Lower lobe of right lung (tissue), 2 donors: ENCODE measurements around the gene ZNF445. TPM values are rescaled to one million over a fixed set of nuclear protein-coding genes. Genes with fewer than 3 reads are reported as not detected.
A peak's percentile ranks its signal among the peaks of the same experiment; 100 is the strongest.

Experiments used
- ATAC-seq, 2 donors: fragments of 200-7000 bp; cut with Tn5 transposase; one replicate each; pipeline ENCODE4 v1.9.1; 2020 to 2022; ENCODE audit warnings: mild to moderate bottlenecking in 2 of 2, moderate library complexity in 2 of 2
- DNase-seq: peaks from one replicate; pipeline ENCODE4 v3.0.0-alpha.2; 2020
- H3K27ac ChIP-seq: fragments of 200-600 bp; one replicate; pipeline ENCODE4 v1.8.0; 2022
- H3K27me3 ChIP-seq: fragments of 200-600 bp; one replicate; pipeline ENCODE4 v1.8.0; 2022; ENCODE audit warnings: low read depth
- H3K36me3 ChIP-seq: fragments of 200-600 bp; one replicate; pipeline ENCODE4 v1.8.0; 2022; ENCODE audit warnings: mild to moderate bottlenecking
- H3K4me1 ChIP-seq: fragments of 200-600 bp; one replicate; pipeline ENCODE4 v1.8.0; 2022
- H3K4me3 ChIP-seq: fragments of 200-600 bp; one replicate; pipeline ENCODE4 v1.8.0; 2022; ENCODE audit warnings: mild to moderate bottlenecking
- H3K9me3 ChIP-seq: fragments of 200-600 bp; one replicate; pipeline ENCODE4 v1.8.0; 2022
- intact Hi-C: fragments of 100-400 bp; cut with DNase I; formaldehyde crosslinking; loops from one replicate; pipeline ENCODE4 v1.11.0; 2022
- total RNA-seq: library from RNA; stranded (reverse); fragmentation: NEBNext Ultra II Directional; extraction: Animal tissue kit (Norgen Biotek cat#: 25700); gene quantifications from one replicate; pipeline ENCODE4 v1.2.1, GENCODE V29; 2021
- TF ChIP-seq, protein P1 (sequence below): fragments of 200-600 bp; IDR thresholded peaks from one replicate; pipeline ENCODE4 v1.8.0; 2022; ENCODE audit warnings: antibody characterized with exemption, mild to moderate bottlenecking
- donor health status: DM: no; HTN: yes; CAD: no; lungs with severe emphysema.

ZNF445 gene
- total RNA-seq, 1 donor from 2014 or later: 21.1 TPM

GRCh38 chr3:44516230-44516629, 38.8 kb upstream of the ZNF445 start:
- no peak for DNase-seq
- H3K4me1 ChIP-seq: peaks cover 5% of the 10 kb centered on the region
- no peaks in the 10 kb centered on the region for H3K36me3 ChIP-seq
- peak; percentile 52 to 68 for ATAC-seq
- H3K27me3 ChIP-seq: no peaks in the 10 kb centered on the region
- TF ChIP-seq, protein P1, sequence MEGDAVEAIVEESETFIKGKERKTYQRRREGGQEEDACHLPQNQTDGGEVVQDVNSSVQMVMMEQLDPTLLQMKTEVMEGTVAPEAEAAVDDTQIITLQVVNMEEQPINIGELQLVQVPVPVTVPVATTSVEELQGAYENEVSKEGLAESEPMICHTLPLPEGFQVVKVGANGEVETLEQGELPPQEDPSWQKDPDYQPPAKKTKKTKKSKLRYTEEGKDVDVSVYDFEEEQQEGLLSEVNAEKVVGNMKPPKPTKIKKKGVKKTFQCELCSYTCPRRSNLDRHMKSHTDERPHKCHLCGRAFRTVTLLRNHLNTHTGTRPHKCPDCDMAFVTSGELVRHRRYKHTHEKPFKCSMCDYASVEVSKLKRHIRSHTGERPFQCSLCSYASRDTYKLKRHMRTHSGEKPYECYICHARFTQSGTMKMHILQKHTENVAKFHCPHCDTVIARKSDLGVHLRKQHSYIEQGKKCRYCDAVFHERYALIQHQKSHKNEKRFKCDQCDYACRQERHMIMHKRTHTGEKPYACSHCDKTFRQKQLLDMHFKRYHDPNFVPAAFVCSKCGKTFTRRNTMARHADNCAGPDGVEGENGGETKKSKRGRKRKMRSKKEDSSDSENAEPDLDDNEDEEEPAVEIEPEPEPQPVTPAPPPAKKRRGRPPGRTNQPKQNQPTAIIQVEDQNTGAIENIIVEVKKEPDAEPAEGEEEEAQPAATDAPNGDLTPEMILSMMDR: no peak
- no peak overlapping the region for H3K4me3 ChIP-seq
- H3K27ac ChIP-seq: no peak overlapping the region
- intact Hi-C loops: no loop called here
- H3K9me3 ChIP-seq: no peaks in the 10 kb centered on the region

DNA sequence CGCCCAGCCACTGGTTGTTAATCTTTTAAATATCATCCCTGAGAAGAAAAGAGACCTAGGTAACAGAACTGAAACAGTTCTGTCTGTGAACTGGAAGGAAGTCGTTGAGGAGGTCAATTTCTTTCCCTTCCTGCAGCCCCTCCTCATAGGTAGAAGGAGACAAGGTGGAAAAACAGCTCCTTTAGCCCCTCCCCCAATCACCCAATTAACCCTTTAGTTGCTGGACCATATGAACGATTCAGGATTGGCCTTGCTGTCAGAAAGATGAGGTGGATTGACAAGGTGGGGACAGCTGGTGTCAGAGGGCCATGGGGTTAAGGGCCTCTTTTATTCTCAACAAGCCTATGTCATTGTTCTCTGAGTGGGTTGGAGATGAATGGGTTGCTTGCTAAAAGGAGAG, 36.0 kb upstream of the ZNF445 start:
- DNase-seq (no peak), ATAC-seq (no peak)
- peaks cover 19% of the 10 kb centered on the region for H3K4me1 ChIP-seq
- H3K9me3 ChIP-seq: no peaks in the 10 kb centered on the region
- intact Hi-C loops: no loop called here
- H3K27ac ChIP-seq: no peak overlapping the region
- no peak overlapping the region for H3K4me3 ChIP-seq
- TF ChIP-seq, protein P1: no peak
- no peaks in the 10 kb centered on the region for H3K27me3 ChIP-seq
- H3K36me3 ChIP-seq: no peaks in the 10 kb centered on the region

DNA sequence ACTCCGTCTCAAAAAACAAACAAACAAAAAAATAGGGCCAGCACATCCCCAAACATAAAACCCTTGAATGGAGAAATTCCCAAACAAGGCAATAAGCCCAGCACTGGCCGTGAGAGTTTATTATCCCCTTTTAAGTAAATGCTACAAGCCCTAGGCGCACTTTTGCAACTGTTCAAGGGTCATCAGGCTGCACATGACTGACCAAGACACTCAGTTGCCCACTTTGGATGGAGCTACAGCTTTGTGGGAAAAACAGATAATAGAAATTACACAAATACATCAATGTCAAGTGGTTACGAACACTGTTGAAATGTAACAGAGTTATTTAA, 33.7 kb upstream of the ZNF445 start:
- Histone ChIP-seq H3K4me3 (peak overlapping the region; percentile 91), H3K4me1 (peaks cover 23% of the 10 kb centered on the region), H3K27ac (peak overlapping the region; percentile 84), H3K27me3 (no peaks in the 10 kb centered on the region), H3K9me3 (no peaks in the 10 kb centered on the region), H3K36me3 (no peaks in the 10 kb centered on the region)
- intact Hi-C loops: no loop called here
- TF ChIP-seq, protein P1: no peak
- no peak for ATAC-seq
- no peak for DNase-seq

DNA sequence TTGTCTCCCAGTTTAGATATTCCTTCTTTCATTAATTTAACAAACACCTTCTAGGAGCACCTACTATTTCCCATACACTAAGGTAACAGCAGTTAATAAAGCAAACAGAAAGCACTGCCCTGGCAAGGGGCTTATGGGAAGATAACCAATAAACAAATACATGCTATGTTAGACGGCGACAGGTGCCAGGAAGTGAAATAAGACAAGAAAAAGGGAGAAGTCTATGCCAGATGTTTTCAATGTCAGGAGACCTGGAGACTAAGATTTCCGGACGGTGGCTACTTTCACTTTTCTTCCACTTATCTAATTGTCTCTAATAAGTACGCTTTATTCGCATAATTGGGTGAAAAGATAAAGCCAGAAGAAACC, 32.5 kb upstream of the ZNF445 start:
- H3K27me3 ChIP-seq: no peaks in the 10 kb centered on the region
- no peaks in the 10 kb centered on the region for H3K36me3 ChIP-seq
- peak in 1 of 2 donors; percentile 16 for ATAC-seq
- H3K4me3 ChIP-seq: peak overlapping the region; percentile 91
- TF ChIP-seq, protein P1: no peak
- no peaks in the 10 kb centered on the region for H3K9me3 ChIP-seq
- H3K4me1 ChIP-seq: peaks cover 23% of the 10 kb centered on the region
- intact Hi-C loops: no loop called here
- DNase-seq: no peak
- H3K27ac ChIP-seq: peak overlapping the region; percentile 84

GRCh38 chr3:44509393-44509921, 32.0 kb upstream of the ZNF445 start:
- Histone ChIP-seq H3K9me3 (no peaks in the 10 kb centered on the region), H3K27me3 (no peaks in the 10 kb centered on the region), H3K27ac (peak overlapping the region; percentile 84), H3K4me3 (peak overlapping the region; percentile 91), H3K4me1 (peaks cover 23% of the 10 kb centered on the region), H3K36me3 (no peaks in the 10 kb centered on the region)
- intact Hi-C loops: no loop called here
- TF ChIP-seq, protein P1: no peak
- ATAC-seq: peak; percentile 6 to 10
- DNase-seq: no peak

DNA sequence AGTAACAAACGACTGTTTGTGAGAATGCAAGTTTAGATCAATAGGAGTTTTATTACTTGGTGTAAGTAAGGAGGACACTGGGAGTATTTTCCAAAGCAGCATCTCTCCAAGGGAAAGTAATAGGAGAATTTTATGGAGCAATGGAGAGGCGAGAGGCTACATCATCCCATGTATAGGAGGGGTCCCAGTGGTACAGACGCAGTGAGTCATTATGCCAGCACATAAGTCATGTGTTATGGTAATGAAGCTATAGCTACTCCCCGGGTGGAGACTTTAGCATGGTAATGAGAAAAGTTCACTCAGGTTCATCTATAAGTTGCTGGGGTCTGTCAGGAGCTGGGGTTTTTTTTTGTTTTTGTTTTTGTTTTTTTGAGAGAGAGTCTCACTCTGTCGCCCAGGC, 29.5 kb upstream of the ZNF445 start:
- Histone ChIP-seq H3K36me3 (peaks cover 2% of the 10 kb centered on the region), H3K27ac (no peak overlapping the region), H3K27me3 (no peaks in the 10 kb centered on the region), H3K9me3 (no peaks in the 10 kb centered on the region), H3K4me3 (no peak overlapping the region), H3K4me1 (peaks cover 23% of the 10 kb centered on the region)
- DNase-seq: no peak
- intact Hi-C loops: no loop called here
- TF ChIP-seq, protein P1: no peak
- ATAC-seq: no peak
